Measurements from ENCODE around the gene RNF144A. TPM values are rescaled to one million over a fixed set of nuclear protein-coding genes. Genes with fewer than 3 reads are reported as not detected.

The RNF144A gene
- total and polyA plus RNA-seq, 2 donors (not counting 1 experiment from before 2014, with no cell fraction given): 0.17 to 0.24 TPM

- H3K27ac ChIP-seq (ENCODE audit: insufficient read depth, low read length): no peak overlapping the region
- peak; percentile 41 to 71 for DNase-seq (ENCODE audit: low read depth in 2 of 2)
- no peak overlapping the region for H3K4me2 ChIP-seq (ENCODE audit: extremely low read depth, insufficient read depth, low read length)
- TF ChIP-seq EZH2 (IDR thresholded peaks at IDR 0.05; ENCODE audit: low read length, missing control alignments): no peak
- TF ChIP-seq CTCF (conservative IDR thresholded peaks at IDR 0.05 in 1 of 2, IDR thresholded peaks at IDR 0.05 in 1 of 2; ENCODE audit: low read depth in 1 of 2, low read length in 2 of 2): no peak
- no peak overlapping the region for H3K9ac ChIP-seq (ENCODE audit: insufficient read depth, low read length)
- H4K20me1 ChIP-seq (ENCODE audit: control insufficient read depth, extremely low read depth, insufficient read depth, low read length): no peaks in the 10 kb centered on the region
- H3K9me3 ChIP-seq (ENCODE audit: control insufficient read depth, insufficient read depth, low read depth, low read length): no peaks in the 10 kb centered on the region
- no peaks in the 10 kb centered on the region for H3K4me1 ChIP-seq (ENCODE audit: control insufficient read depth, extremely low read depth, insufficient read depth, low read length)
- H3K79me2 ChIP-seq (ENCODE audit: control insufficient read depth, insufficient read depth, low read length): no peaks in the 10 kb centered on the region
- no peak overlapping the region for H2AFZ ChIP-seq (ENCODE audit: low read length)
- no peaks in the 10 kb centered on the region for H3K36me3 ChIP-seq (ENCODE audit: control insufficient read depth, insufficient read depth, low read length)
- no peaks in the 10 kb centered on the region for H3K27me3 ChIP-seq (ENCODE audit: control insufficient read depth, insufficient read depth, low read length)
- H3K4me3 ChIP-seq (replicated peaks in 1 of 4; ENCODE audit: control extremely low read depth in 1 of 4, insufficient read depth in 1 of 4, low read depth in 3 of 4, low read length in 4 of 4): no peak overlapping the region
Measured at GRCh38 chr2:6960659-6961058, 43.4 kb downstream of the RNF144A start.

- DNase-seq (ENCODE audit: low read depth in 2 of 2): no peak
- no peaks in the 10 kb centered on the region for H3K36me3 ChIP-seq (ENCODE audit: control insufficient read depth, insufficient read depth, low read length)
- H3K9ac ChIP-seq (ENCODE audit: insufficient read depth, low read length): no peak overlapping the region
- no peaks in the 10 kb centered on the region for H4K20me1 ChIP-seq (ENCODE audit: control insufficient read depth, extremely low read depth, insufficient read depth, low read length)
- TF ChIP-seq EZH2 (IDR thresholded peaks at IDR 0.05; ENCODE audit: low read length, missing control alignments) (no peak), CTCF (conservative IDR thresholded peaks at IDR 0.05 in 1 of 2, IDR thresholded peaks at IDR 0.05 in 1 of 2; ENCODE audit: low read depth in 1 of 2, low read length in 2 of 2) (no peak)
- no peaks in the 10 kb centered on the region for H3K79me2 ChIP-seq (ENCODE audit: control insufficient read depth, insufficient read depth, low read length)
- no peak overlapping the region for H2AFZ ChIP-seq (ENCODE audit: low read length)
- H3K27me3 ChIP-seq (ENCODE audit: control insufficient read depth, insufficient read depth, low read length): no peaks in the 10 kb centered on the region
- H3K27ac ChIP-seq (ENCODE audit: insufficient read depth, low read length): no peak overlapping the region
- H3K9me3 ChIP-seq (ENCODE audit: control insufficient read depth, insufficient read depth, low read depth, low read length): no peaks in the 10 kb centered on the region
- no peaks in the 10 kb centered on the region for H3K4me1 ChIP-seq (ENCODE audit: control insufficient read depth, extremely low read depth, insufficient read depth, low read length)
- no peak overlapping the region for H3K4me3 ChIP-seq (replicated peaks in 1 of 4; ENCODE audit: control extremely low read depth in 1 of 4, insufficient read depth in 1 of 4, low read depth in 3 of 4, low read length in 4 of 4)
- H3K4me2 ChIP-seq (ENCODE audit: extremely low read depth, insufficient read depth, low read length): no peak overlapping the region
Measured at GRCh38 chr2:6963727-6964126, 46.5 kb downstream of the RNF144A start.

GRCh38 chr2:6965071-6965795 lies 48.0 kb downstream of the RNF144A start:
- Histone ChIP-seq H3K27ac (ENCODE audit: insufficient read depth, low read length) (no peak overlapping the region), H3K4me2 (ENCODE audit: extremely low read depth, insufficient read depth, low read length) (no peak overlapping the region), H3K4me1 (ENCODE audit: control insufficient read depth, extremely low read depth, insufficient read depth, low read length) (no peaks in the 10 kb centered on the region), H3K4me3 (replicated peaks in 1 of 4; ENCODE audit: control extremely low read depth in 1 of 4, insufficient read depth in 1 of 4, low read depth in 3 of 4, low read length in 4 of 4) (no peak overlapping the region), H3K9ac (ENCODE audit: insufficient read depth, low read length) (no peak overlapping the region), H3K9me3 (ENCODE audit: control insufficient read depth, insufficient read depth, low read depth, low read length) (no peaks in the 10 kb centered on the region), H3K79me2 (ENCODE audit: control insufficient read depth, insufficient read depth, low read length) (no peaks in the 10 kb centered on the region), H3K27me3 (ENCODE audit: control insufficient read depth, insufficient read depth, low read length) (no peaks in the 10 kb centered on the region), H2AFZ (ENCODE audit: low read length) (no peak overlapping the region), H4K20me1 (ENCODE audit: control insufficient read depth, extremely low read depth, insufficient read depth, low read length) (no peaks in the 10 kb centered on the region), H3K36me3 (ENCODE audit: control insufficient read depth, insufficient read depth, low read length) (no peaks in the 10 kb centered on the region)
- no peak for DNase-seq (ENCODE audit: low read depth in 2 of 2)
- TF ChIP-seq EZH2 (IDR thresholded peaks at IDR 0.05; ENCODE audit: low read length, missing control alignments) (no peak), CTCF (conservative IDR thresholded peaks at IDR 0.05 in 1 of 2, IDR thresholded peaks at IDR 0.05 in 1 of 2; ENCODE audit: low read depth in 1 of 2, low read length in 2 of 2) (no peak)
